Colonic mucosa (tissue), 4 donors: ENCODE results near the gene TBX21. TPM values are rescaled to one million over a fixed set of nuclear protein-coding genes. Genes with fewer than 3 reads are reported as not detected.

ENCODE experiments used
- DNase-seq: peaks from one replicate; pipeline ENCODE4 v3.0.0-alpha.2; 2020
- H3K27ac ChIP-seq: fragments of 200-600 bp; one replicate; pipeline ENCODE4 v1.8.0; 2021
- H3K27me3 ChIP-seq: fragments of 200-600 bp; one replicate; pipeline ENCODE4 v1.8.0; 2021
- H3K36me3 ChIP-seq: fragments of 200-600 bp; one replicate; pipeline ENCODE4 v1.8.0; 2021
- H3K4me1 ChIP-seq: fragments of 200-600 bp; one replicate; pipeline ENCODE4 v1.8.0; 2021; ENCODE audit warnings: mild to moderate bottlenecking
- H3K4me3 ChIP-seq: fragments of 200-600 bp; one replicate; pipeline ENCODE4 v1.8.0; 2021
- H3K9ac ChIP-seq, 2 donors: one replicate each; pipeline ENCODE4 v1.7.0; 2013; ENCODE audit warnings: control low read depth in 2 of 2, low read depth in 2 of 2, low read length in 2 of 2
- H3K9me3 ChIP-seq: fragments of 200-600 bp; one replicate; pipeline ENCODE4 v1.8.0; 2021
- intact Hi-C: fragments of 100-400 bp; cut with DNase I; formaldehyde crosslinking; loops from one replicate; pipeline ENCODE4 v1.14.1; 2022
- total RNA-seq, 2 donors: library from RNA; stranded (reverse); fragmentation: NEBNext Ultra II Directional in 1 of 2; extraction: Animal tissue kit (Norgen Biotek cat#: 25700) in 1 of 2; gene quantifications; one replicate each; pipeline ENCODE4 v1.2.1, GENCODE V29; 2021
- TF ChIP-seq, protein P1 (sequence below): fragments of 200-600 bp; IDR thresholded peaks from one replicate; pipeline ENCODE4 v1.8.0; 2022; ENCODE audit warnings: antibody characterized with exemption, mild to moderate bottlenecking
- donor health status: healthy.
- donor health status: DM: no; HTN: no; CAD: no.
- donor health status: DM: no; HTN: no; CAD: no.

Gene TBX21
- total RNA-seq, 2 donors from 2014 or later, result 0.40 to 0.49 TPM

DNA sequence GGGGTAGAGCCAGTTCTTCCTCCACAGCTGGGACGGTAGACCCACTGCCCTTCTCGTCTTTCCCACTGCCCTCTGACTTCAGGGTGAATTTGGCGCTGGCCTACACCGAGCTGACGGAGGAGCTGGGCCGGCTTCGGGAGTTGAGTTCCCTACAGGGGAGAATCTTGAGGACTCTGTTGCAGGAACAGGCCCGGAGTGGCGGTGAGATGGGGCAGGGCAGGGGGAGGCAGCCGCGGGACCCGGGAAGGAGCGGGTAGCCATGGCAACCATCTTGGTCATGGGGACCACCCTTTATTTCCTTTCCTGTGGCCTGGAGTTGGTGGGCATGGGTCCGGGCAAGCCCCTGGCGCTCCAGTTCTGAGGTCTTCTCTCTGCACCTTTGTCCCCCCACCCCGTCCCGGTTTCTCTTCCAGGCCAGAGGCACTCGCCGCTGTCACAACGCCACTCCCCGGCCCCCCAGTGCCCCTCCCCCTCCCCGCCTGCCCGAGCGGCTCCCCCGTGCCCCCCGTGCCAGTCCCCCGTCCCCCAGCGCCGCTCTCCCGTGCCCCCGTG, 24.6 kb upstream of the TBX21 start:
- TF ChIP-seq, protein P1, sequence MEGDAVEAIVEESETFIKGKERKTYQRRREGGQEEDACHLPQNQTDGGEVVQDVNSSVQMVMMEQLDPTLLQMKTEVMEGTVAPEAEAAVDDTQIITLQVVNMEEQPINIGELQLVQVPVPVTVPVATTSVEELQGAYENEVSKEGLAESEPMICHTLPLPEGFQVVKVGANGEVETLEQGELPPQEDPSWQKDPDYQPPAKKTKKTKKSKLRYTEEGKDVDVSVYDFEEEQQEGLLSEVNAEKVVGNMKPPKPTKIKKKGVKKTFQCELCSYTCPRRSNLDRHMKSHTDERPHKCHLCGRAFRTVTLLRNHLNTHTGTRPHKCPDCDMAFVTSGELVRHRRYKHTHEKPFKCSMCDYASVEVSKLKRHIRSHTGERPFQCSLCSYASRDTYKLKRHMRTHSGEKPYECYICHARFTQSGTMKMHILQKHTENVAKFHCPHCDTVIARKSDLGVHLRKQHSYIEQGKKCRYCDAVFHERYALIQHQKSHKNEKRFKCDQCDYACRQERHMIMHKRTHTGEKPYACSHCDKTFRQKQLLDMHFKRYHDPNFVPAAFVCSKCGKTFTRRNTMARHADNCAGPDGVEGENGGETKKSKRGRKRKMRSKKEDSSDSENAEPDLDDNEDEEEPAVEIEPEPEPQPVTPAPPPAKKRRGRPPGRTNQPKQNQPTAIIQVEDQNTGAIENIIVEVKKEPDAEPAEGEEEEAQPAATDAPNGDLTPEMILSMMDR, result no peak
- no peaks in the 10 kb centered on the region for H3K4me1 ChIP-seq
- no peaks in the 10 kb centered on the region for H3K9me3 ChIP-seq
- no peak overlapping the region for H3K27ac ChIP-seq
- intact Hi-C loops, result loop anchor here (5.0 kb wide), 1 partner anchor 79 kb away; no protein-coding TSS in a partner anchor
- H3K4me3 ChIP-seq, result no peak overlapping the region
- no peaks in the 10 kb centered on the region for H3K36me3 ChIP-seq
- no peaks in the 10 kb centered on the region for H3K27me3 ChIP-seq
- DNase-seq, result no peak
- H3K9ac ChIP-seq, result no peak overlapping the region

DNA sequence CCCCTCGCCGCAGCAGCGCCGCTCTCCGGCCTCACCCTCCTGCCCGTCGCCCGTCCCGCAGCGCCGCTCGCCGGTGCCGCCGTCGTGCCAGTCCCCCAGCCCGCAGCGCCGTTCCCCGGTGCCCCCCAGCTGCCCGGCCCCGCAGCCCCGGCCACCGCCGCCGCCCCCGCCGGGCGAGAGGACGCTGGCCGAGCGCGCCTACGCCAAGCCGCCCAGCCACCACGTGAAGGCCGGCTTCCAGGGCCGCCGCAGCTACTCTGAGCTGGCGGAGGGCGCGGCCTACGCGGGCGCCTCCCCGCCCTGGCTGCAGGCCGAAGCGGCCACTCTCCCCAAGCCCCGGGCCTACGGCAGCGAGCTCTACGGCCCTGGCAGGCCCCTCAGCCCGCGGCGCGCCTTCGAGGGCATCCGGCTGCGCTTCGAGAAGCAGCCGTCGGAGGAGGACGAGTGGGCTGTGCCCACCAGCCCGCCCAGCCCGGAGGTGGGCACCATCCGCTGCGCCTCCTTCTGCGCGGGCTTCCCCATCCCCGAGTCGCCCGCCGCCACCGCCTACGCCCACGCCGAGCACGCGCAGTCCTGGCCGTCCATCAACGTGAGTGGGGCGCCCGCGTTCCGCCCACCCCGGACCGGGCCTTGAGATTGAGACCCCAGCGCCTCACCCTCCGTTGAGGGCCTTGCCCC, 24.0 kb upstream of the TBX21 start:
- DNase-seq, result no peak
- Histone ChIP-seq H3K4me1 (no peaks in the 10 kb centered on the region), H3K36me3 (no peaks in the 10 kb centered on the region), H3K9me3 (no peaks in the 10 kb centered on the region), H3K27me3 (no peaks in the 10 kb centered on the region), H3K9ac (no peak overlapping the region), H3K4me3 (no peak overlapping the region), H3K27ac (no peak overlapping the region)
- TF ChIP-seq, protein P1, result no peak
- intact Hi-C loops, result loop anchor here (5.0 kb wide), 1 partner anchor 78 kb away; no protein-coding TSS in a partner anchor

DNA sequence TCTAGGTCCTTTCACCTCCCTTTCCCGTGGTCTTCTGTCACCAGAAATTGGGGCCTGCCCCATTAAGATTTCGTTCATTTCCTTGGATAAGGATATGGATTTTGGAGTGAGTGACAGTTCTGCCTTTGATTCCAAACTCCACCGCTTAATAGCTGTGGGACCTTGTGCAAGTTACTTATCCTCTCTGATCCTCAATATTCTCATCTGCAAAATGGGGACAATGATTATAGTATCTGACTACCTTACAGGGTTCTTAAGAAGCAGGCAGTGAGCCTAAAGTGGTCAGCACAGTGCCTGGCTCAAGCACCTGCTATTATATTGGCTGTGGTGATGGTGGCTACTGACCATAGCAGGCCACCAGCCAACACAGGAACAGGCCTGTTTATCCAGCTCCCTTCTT, 23.4 kb upstream of the TBX21 start:
- Histone ChIP-seq H3K27ac (no peak overlapping the region), H3K36me3 (no peaks in the 10 kb centered on the region), H3K9me3 (no peaks in the 10 kb centered on the region), H3K4me1 (no peaks in the 10 kb centered on the region), H3K9ac (no peak overlapping the region), H3K4me3 (no peak overlapping the region), H3K27me3 (no peaks in the 10 kb centered on the region)
- TF ChIP-seq, protein P1, result no peak
- DNase-seq, result no peak
- intact Hi-C loops, result loop anchor here (5.0 kb wide), 1 partner anchor 78 kb away; no protein-coding TSS in a partner anchor

DNA sequence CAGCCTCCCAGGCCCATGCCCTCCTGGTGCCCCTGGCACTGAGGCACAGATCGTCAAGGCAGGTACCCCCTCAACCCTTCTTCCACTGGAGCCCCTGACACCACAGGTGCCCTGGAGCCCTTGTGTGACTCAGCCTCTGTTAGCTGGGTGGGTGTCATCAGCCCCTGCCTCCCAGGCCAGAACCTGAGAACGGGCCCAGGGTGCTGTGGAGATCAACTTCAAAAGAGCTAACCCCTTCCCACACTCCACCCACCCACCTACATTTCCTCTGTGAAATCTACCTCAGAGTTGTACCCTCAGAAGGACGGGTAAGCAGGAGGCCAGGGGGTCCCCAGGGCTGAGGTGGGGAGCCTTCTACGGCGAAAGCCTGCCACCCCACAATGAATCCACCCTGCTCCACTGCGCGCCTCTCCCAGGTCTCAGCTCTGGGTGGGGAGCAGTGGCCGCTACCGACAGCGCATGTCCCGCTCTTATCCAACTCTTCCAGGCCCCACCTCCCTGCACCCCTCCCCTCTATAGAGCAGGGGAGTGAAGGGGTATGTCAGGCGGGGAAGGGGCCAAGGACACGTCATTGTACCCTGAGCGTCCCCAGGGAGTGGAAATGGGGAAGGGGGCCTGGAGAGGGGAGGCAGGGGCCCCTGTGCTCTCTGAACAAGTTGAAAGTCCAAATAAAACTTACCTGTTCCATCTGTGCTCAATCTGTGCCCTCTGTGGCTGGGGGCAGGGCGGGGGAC, 21.5 kb upstream of the TBX21 start:
- DNase-seq, result no peak
- intact Hi-C loops, result no loop called here
- Histone ChIP-seq H3K27me3 (no peaks in the 10 kb centered on the region), H3K27ac (no peak overlapping the region), H3K9ac (no peak overlapping the region), H3K4me1 (no peaks in the 10 kb centered on the region), H3K4me3 (no peak overlapping the region), H3K9me3 (no peaks in the 10 kb centered on the region), H3K36me3 (no peaks in the 10 kb centered on the region)
- TF ChIP-seq, protein P1, result no peak

DNA sequence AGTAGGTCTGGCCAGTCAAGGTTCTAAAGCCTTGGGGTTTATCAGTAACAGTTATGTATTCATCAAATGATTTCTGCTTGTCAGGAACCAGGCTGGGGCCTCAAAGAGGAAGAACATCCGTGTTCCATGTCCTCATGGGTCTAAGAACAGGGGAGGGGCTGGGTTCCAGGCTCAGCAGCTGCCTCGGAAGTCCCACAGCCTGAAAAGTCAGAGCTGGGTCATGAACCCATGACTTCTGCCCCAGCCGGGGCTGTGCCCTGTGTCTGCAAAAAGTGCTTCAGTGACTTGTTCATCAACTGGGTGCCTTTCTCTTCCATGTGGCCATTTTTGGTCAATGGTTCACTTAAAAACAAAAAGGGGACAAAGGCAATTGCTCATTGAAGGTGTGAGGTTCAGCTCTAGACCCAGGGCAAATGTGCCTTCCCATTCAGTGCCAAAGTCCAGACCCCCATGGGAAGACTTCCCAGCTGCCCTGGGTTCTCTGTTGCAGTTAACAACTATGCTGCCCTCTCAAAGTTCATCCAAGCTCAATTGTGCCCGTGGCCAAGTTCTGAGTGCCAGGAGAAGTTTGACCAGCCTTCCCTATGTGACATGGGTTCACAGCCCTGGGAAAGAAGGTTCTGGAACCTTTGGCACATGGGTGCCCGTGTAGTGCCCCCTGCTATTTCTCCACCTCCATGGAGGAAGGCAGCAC, 20.6 kb upstream of the TBX21 start:
- intact Hi-C loops, result no loop called here

More for the DNA sequence above, 20.6 kb upstream of the TBX21 start:
- Histone ChIP-seq H3K9ac (no peak overlapping the region), H3K4me1 (no peaks in the 10 kb centered on the region), H3K27ac (no peak overlapping the region), H3K36me3 (no peaks in the 10 kb centered on the region), H3K4me3 (no peak overlapping the region), H3K9me3 (no peaks in the 10 kb centered on the region), H3K27me3 (no peaks in the 10 kb centered on the region)
- no peak for DNase-seq
- TF ChIP-seq, protein P1, result no peak
